Left lung (tissue), 10 donors: ENCODE results near the gene ERICH2. TPM values are rescaled to one million over a fixed set of nuclear protein-coding genes. Genes with fewer than 3 reads are reported as not detected.

Experiments used
- ATAC-seq: fragments of 200-7000 bp; cut with Tn5 transposase; one replicate; pipeline ENCODE4 v1.9.1; 2020; ENCODE audit warnings: moderate library complexity
- DNase-seq, 4 donors: peaks; one replicate each; pipeline ENCODE4 v3.0.0-alpha.2; 2013 to 2020
- H3K27ac ChIP-seq, 2 donors: fragments of 200-600 bp; sonication (generic) in 1 of 2; one replicate each; pipeline versions ENCODE4 v1.5.0 to v1.8.0; 2020 to 2021
- H3K27me3 ChIP-seq, 2 donors: fragments of 200-600 bp; sonication (generic) in 1 of 2; one replicate each; pipeline versions ENCODE4 v1.5.0 to v1.8.0; 2020 to 2021
- H3K36me3 ChIP-seq, 2 donors: fragments of 200-600 bp; sonication (generic) in 1 of 2; one replicate each; pipeline versions ENCODE4 v1.5.0 to v1.8.0; 2020 to 2021
- H3K4me1 ChIP-seq, 2 donors: fragments of 200-600 bp; one replicate each; pipeline ENCODE4 v1.8.0; 2021
- H3K4me3 ChIP-seq, 2 donors: fragments of 200-600 bp; sonication (generic) in 1 of 2; one replicate each; pipeline versions ENCODE4 v1.5.0 to v1.8.0; 2020 to 2021; ENCODE audit warnings: mild to moderate bottlenecking in 1 of 2
- H3K9me3 ChIP-seq, 2 donors: fragments of 200-600 bp; sonication (generic) in 1 of 2; one replicate each; pipeline versions ENCODE4 v1.5.0 to v1.8.0; 2020 to 2021
- intact Hi-C, 2 donors: fragments of 100-400 bp; cut with DNase I; formaldehyde crosslinking; loops; one replicate each; pipeline versions ENCODE4 v1.11.2 to v1.14.2; 2022
- polyA plus RNA-seq, 6 donors: library from polyadenylated mRNA; unstranded; fragments of 120-200 nt; gene quantifications; one replicate each; pipeline ENCODE4 v1.2.1, GENCODE V29; 2013; ENCODE audit not compliant: insufficient read length in 6 of 6
- total RNA-seq, 2 donors: library from RNA; stranded (reverse); fragmentation: NEBNext Ultra II Directional; extraction: Animal tissue kit (Norgen Biotek cat#: 25700); gene quantifications; one replicate each; pipeline ENCODE4 v1.2.1, GENCODE V29; 2021
- TF ChIP-seq, protein P1 (sequence below), 2 donors: fragments of 200-600 bp; sonication (generic) in 1 of 2; IDR thresholded peaks; one replicate each; pipeline versions ENCODE4 v1.5.0 to v1.8.0; 2021; ENCODE audit warnings: antibody characterized with exemption in 2 of 2
- donor health status: DM: no; HTN: yes; CAD: no.
- donor health status: DM: no; HTN: no; CAD: no.

The ERICH2 gene
- total and polyA plus RNA-seq, 8 donors, result 3.3 to 14.4 (median 11.5) TPM

DNA sequence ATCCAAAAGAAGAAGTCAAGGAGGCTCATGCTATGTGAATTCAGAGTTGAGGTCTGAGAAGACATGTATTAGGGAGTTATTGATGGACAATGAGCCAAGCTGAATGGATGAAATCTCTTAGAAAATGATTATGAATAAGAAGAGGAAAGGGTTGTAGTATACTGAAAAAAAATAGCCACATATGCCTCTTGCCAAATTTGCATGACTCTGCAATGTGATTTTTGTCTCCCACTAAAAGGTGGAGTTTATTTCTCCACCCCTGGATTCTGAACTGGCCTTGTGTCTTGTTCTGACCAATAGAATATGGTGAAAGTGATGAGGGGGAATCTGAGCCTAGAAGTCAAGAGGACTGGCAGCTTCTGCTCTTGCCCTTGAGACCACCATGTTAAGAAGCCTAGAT is 8.6 kb upstream of the ERICH2 start:
- ATAC-seq (no peak), DNase-seq (no peak)
- Histone ChIP-seq H3K36me3 (no peaks in the 10 kb centered on the region), H3K4me3 (no peak overlapping the region), H3K9me3 (no peaks in the 10 kb centered on the region), H3K27ac (no peak overlapping the region), H3K27me3 (no peaks in the 10 kb centered on the region), H3K4me1 (no peaks in the 10 kb centered on the region)
- TF ChIP-seq, protein P1, sequence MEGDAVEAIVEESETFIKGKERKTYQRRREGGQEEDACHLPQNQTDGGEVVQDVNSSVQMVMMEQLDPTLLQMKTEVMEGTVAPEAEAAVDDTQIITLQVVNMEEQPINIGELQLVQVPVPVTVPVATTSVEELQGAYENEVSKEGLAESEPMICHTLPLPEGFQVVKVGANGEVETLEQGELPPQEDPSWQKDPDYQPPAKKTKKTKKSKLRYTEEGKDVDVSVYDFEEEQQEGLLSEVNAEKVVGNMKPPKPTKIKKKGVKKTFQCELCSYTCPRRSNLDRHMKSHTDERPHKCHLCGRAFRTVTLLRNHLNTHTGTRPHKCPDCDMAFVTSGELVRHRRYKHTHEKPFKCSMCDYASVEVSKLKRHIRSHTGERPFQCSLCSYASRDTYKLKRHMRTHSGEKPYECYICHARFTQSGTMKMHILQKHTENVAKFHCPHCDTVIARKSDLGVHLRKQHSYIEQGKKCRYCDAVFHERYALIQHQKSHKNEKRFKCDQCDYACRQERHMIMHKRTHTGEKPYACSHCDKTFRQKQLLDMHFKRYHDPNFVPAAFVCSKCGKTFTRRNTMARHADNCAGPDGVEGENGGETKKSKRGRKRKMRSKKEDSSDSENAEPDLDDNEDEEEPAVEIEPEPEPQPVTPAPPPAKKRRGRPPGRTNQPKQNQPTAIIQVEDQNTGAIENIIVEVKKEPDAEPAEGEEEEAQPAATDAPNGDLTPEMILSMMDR (IDR thresholded peaks at IDR 0.05), result no peak
- intact Hi-C loops, result no loop called here

DNA sequence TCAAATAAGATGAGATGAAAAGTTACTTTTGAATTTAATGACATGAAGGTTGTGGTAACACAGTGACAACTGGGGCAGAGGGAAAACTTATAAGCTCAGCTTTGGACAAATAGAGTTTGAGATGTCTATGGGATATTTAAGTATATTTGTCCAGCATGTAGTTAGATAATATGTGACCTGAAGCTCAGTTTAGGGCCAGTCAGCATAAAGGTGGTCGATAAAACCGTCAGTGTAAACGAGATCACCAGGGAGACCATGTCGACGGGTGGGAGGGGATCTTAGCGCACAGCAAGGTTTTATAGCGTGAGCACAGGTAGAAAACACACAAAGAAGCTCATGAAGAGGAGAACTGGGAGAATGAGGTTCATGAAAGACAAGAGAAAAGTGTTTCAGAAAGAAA is 7.4 kb upstream of the ERICH2 start:
- intact Hi-C loops, result no loop called here
- ATAC-seq (no peak), DNase-seq (no peak)
- Histone ChIP-seq H3K27ac (no peak overlapping the region), H3K9me3 (no peaks in the 10 kb centered on the region), H3K4me1 (no peaks in the 10 kb centered on the region), H3K27me3 (no peaks in the 10 kb centered on the region), H3K36me3 (no peaks in the 10 kb centered on the region), H3K4me3 (no peak overlapping the region)
- TF ChIP-seq, protein P1 (IDR thresholded peaks at IDR 0.05), result no peak

DNA sequence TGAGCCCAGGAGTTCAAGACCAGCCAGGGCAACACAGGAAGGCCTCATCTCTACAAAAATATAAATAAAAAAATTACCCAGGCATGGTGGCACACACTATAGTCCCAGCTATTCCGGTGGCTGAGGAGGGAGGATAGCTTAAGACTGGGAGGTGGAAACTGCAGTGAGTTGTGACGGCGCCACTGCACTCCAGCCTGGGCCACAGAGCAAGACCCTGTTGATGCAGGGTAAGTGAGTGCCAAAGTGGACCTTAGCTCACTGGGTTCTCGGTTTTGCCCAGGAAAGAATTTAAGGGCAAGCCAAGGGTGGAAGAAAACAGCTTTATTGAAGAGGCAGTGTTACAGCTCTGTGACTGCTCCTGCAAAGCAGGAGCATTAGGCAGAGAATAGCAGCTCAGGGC is 6.9 kb upstream of the ERICH2 start:
- Histone ChIP-seq H3K27me3 (no peaks in the 10 kb centered on the region), H3K9me3 (no peaks in the 10 kb centered on the region), H3K36me3 (no peaks in the 10 kb centered on the region), H3K4me1 (no peaks in the 10 kb centered on the region), H3K27ac (no peak overlapping the region), H3K4me3 (no peak overlapping the region)
- DNase-seq, result no peak
- no peak for ATAC-seq
- TF ChIP-seq, protein P1 (IDR thresholded peaks at IDR 0.05), result no peak
- intact Hi-C loops, result no loop called here

DNA sequence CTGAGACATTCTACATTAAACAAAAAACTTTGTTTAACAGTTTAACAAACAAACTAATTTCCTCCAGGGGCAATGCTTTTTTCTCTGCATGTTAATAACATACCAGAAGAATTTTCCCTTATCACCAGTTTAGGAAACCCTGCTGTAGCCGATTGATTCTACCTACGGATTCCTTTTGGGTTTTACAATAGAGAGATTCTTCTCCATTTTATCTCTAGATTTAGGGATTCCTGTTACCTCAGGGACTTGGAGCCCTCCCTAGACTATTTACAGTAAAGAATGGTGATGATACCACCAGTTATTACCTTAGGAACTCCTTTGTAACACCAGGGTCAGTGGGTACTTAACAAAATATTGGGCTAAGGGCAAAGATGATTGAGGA is 5.3 kb upstream of the ERICH2 start:
- no peak overlapping the region for H3K27ac ChIP-seq
- no peaks in the 10 kb centered on the region for H3K36me3 ChIP-seq
- no peak for ATAC-seq
- H3K27me3 ChIP-seq, result no peaks in the 10 kb centered on the region
- no peaks in the 10 kb centered on the region for H3K9me3 ChIP-seq
- H3K4me3 ChIP-seq, result no peak overlapping the region
- H3K4me1 ChIP-seq, result peaks cover 0 to 2% of the 10 kb centered on the region in 2 donors
- TF ChIP-seq, protein P1 (IDR thresholded peaks at IDR 0.05), result no peak
- DNase-seq, result no peak
- intact Hi-C loops, result no loop called here

DNA sequence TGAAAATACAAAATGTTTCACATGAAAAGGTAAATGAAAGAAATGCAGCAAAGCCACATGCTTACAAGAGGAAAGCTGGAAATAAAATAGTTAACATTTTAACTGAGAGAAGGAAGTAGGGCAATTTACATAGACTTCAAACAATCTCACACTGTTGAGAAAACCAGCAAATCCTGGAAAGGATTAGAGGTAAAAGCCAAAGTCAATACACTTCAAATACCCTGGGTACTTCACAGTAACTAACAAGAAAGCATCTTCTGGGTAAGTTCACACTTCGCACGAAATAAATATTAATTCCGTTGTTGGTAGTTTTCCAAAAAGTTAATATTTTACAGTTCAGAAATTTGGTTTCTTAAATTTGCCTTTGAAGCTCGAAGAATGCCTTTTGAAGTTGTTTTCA is 3.5 kb upstream of the ERICH2 start:
- TF ChIP-seq, protein P1 (IDR thresholded peaks at IDR 0.05), result no peak
- Histone ChIP-seq H3K27ac (no peak overlapping the region), H3K4me3 (no peak overlapping the region), H3K9me3 (no peaks in the 10 kb centered on the region), H3K27me3 (peaks cover 0 to 15% of the 10 kb centered on the region in 2 donors), H3K4me1 (peaks cover 0 to 15% of the 10 kb centered on the region in 2 donors), H3K36me3 (no peaks in the 10 kb centered on the region)
- peak; percentile 15 for ATAC-seq
- intact Hi-C loops, result no loop called here
- DNase-seq, result peak in 2 of 4 donors; percentile 24 to 69
